Upper lobe of left lung (tissue), 4 donors: ENCODE results near the gene RPS6KL1.

Experiments used
- CTCF ChIP-seq, 6 experiments: fragments of 450-650 bp in 4 of 6; fragments of 200-600 bp in 2 of 6; sonication (generic) in 2 of 6; IDR thresholded peaks; one replicate each; pipeline ENCODE4 v1.5.1; 2016 to 2019; ENCODE audit warnings: antibody characterized with exemption in 6 of 6
- EP300 ChIP-seq, 4 donors: sonication (generic); formaldehyde crosslinking; IDR thresholded peaks; one replicate each; pipeline ENCODE4 v1.5.1; 2017; ENCODE audit warnings: antibody characterized with exemption in 4 of 4, control low read depth in 2 of 4
- POLR2A ChIP-seq, 4 donors: fragments of 450-650 bp; IDR thresholded peaks; one replicate each; pipeline ENCODE4 v1.5.1; 2016 to 2017; ENCODE audit warnings: antibody characterized with exemption in 4 of 4, mild to moderate bottlenecking in 2 of 4
- POLR2AphosphoS5 ChIP-seq, 2 donors: sonication (generic); formaldehyde crosslinking; IDR thresholded peaks; one replicate each; pipeline ENCODE4 v1.5.1; 2017; ENCODE audit warnings: antibody characterized with exemption in 2 of 2

DNA sequence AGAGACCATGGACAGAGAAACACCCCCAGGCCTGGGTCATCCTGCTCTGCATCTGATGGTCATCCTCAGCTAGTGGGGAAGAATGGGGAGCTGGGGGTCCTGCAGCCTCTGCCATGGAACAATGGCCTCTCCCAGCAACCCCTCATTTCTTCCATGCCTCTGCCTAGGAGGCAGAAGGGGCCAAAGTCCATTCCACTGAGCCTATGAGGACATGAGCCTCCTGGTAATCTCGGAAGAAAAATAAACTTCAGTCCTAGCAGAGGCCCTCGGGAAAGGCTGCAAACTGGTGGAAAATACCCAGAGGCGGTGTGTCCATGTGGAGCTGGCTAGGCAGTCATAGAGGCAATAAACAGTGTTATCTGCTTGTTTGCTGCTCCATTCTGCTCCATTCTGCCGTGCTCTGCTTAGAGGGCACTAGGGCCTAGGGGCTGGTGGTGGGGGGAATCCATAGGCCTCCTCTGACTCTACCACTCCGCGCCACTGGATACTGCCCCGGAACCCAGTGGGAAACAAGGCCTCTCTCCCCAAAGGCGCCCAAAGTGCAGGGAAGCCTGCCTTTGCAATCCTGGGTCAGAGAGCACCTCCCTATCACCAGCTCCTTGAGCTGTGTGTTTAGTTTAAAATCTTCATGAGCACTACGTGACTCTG is 27.9 kb upstream of the RPS6KL1 start:
- no peak for TF ChIP-seq POLR2A (IDR thresholded peaks at IDR 0.05)
- TF ChIP-seq POLR2AphosphoS5 (IDR thresholded peaks at IDR 0.05): no peak
- TF ChIP-seq CTCF (IDR thresholded peaks at IDR 0.05): no peak
- no peak for TF ChIP-seq EP300 (IDR thresholded peaks at IDR 0.05)
